GM18868 (cell line): Measurements from ENCODE around the gene MAN2A1.
"Not testable (repeated sequence)": the region's sequence is repeated elsewhere in the genome, so short reads cannot be mapped to it uniquely, and the experiment has no call there.

ENCODE experiments used
- ATAC-seq: cut with Tn5 transposase; IDR thresholded peaks from one replicate; pipeline ENCODE4 v1.9.1; 2021; ENCODE audit warnings: mild to moderate bottlenecking, moderate library complexity; ENCODE audit not compliant: unreplicated experiment

The MAN2A1 gene

GRCh38 chr5:109812698-109813097 is 123.0 kb downstream of the MAN2A1 start:
- ATAC-seq, result no peak

- no peak for ATAC-seq
Observed at GRCh38 chr5:109816732-109817131, 127.0 kb downstream of the MAN2A1 start.

GRCh38 chr5:109819878-109820277 is 130.2 kb downstream of the MAN2A1 start:
- ATAC-seq, result no peak

- ATAC-seq, result no peak
Observed at GRCh38 chr5:109823597-109823996, 133.9 kb downstream of the MAN2A1 start.

- no peak for ATAC-seq
Observed at GRCh38 chr5:109825450-109825849, 135.7 kb downstream of the MAN2A1 start.

- no peak for ATAC-seq
Observed at GRCh38 chr5:109826426-109826825, 136.7 kb downstream of the MAN2A1 start.

GRCh38 chr5:109829331-109829730 is 139.6 kb downstream of the MAN2A1 start:
- no peak for ATAC-seq

GRCh38 chr5:109830955-109831502 is 141.3 kb downstream of the MAN2A1 start:
- ATAC-seq, result no peak

- ATAC-seq, result not testable (repeated sequence)
Observed at GRCh38 chr5:109832207-109833188, 142.8 kb downstream of the MAN2A1 start.

- no peak for ATAC-seq
Observed at GRCh38 chr5:109833946-109834345, 144.2 kb downstream of the MAN2A1 start.

- no peak for ATAC-seq
Observed at GRCh38 chr5:109836280-109836679, 146.6 kb downstream of the MAN2A1 start.

- ATAC-seq, result no peak
Observed at GRCh38 chr5:109837231-109837861, 147.6 kb downstream of the MAN2A1 start.

- no peak for ATAC-seq
Observed at GRCh38 chr5:109838157-109838556, 148.4 kb downstream of the MAN2A1 start.

- ATAC-seq, result no peak
Observed at GRCh38 chr5:109844148-109844547, 154.4 kb downstream of the MAN2A1 start.

- no peak for ATAC-seq
Observed at GRCh38 chr5:109844695-109845094, 155.0 kb downstream of the MAN2A1 start.

- no peak for ATAC-seq
Observed at GRCh38 chr5:109848130-109848529, 158.4 kb downstream of the MAN2A1 start.

GRCh38 chr5:109849478-109850088 is 159.9 kb downstream of the MAN2A1 start:
- ATAC-seq, result no peak

- no peak for ATAC-seq
Observed at GRCh38 chr5:109852371-109853155, 162.8 kb downstream of the MAN2A1 start.

- ATAC-seq, result no peak
Observed at GRCh38 chr5:109853377-109853776, 163.7 kb downstream of the MAN2A1 start.

GRCh38 chr5:109855056-109855455 is 165.3 kb downstream of the MAN2A1 start:
- ATAC-seq, result no peak
